GM19328 (cell line): Measurements from ENCODE around the gene SLC66A1.

ENCODE experiments used
- ATAC-seq: cut with Tn5 transposase; IDR thresholded peaks from one replicate; pipeline ENCODE4 v1.9.1; 2021; ENCODE audit warnings: mild to moderate bottlenecking, moderate library complexity; ENCODE audit not compliant: unreplicated experiment

Gene SLC66A1

DNA sequence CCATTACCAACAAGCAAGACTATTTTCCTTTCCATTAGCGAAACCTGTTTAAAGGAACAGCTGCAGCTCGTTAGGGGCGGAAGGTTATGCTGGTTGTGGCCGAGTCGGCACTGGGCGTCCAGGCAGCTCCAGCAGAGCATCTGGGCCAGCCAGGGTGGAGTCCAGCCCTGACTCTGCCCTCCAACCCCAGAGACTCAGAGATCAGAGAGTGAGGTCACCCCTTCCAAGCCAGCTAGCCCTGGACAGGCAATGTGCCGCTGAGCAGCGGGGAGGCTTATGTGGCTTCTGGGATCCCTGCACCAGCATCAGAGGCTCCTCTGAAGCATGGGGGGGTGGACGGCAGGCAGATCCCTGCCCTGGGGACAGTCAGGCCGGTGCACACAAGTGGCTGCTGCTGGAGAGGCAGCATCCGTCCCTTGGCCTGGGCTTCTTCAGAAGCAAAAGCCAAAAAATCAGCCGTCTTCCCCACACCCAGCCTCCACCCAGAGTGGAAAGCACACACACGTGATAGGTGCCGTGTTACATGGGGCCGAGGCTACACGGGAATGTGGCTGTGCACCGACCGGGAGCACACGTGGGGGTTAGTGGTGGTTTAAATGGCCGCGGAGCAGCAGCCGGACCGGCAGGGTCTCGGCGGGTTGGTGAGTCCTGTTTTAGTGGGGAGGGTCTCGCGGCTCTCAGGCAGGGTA, 30.1 kb downstream of the SLC66A1 start:
- ATAC-seq = no peak

DNA sequence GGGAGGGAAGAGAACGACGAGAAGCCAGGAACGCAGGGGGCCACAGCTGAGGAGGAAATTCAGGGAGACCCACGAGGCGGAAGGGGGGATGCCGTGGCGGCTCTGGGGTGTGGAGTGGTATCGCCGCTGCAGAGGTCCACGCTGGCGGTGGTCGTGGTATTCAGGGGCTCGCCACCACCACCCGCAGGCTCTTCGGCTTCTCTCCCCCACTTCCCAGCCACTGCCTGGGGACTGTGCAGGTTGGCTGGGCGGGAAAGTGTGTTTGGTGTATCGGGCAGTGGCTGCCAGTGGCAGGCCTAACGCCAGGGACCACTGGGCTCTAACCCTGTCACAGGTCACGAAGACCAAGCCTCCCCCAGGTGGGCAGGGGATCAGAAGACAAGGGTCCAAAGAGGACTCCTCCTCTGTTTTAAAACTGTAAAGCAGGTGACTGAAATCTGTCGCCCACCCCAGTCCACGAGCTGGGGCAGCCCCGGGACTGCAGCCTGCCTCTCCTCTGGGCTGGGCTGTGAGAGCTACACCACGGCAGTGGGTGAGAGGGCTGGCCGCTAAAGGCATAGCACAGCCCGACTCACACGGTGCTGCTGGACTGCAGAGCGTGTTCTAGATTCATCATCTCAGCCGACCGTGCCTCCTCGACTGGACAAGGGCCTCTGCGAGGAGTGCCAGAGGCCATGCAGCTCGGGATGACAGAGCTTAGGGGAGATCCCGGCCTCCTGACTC, 30.9 kb downstream of the SLC66A1 start:
- ATAC-seq = no peak

DNA sequence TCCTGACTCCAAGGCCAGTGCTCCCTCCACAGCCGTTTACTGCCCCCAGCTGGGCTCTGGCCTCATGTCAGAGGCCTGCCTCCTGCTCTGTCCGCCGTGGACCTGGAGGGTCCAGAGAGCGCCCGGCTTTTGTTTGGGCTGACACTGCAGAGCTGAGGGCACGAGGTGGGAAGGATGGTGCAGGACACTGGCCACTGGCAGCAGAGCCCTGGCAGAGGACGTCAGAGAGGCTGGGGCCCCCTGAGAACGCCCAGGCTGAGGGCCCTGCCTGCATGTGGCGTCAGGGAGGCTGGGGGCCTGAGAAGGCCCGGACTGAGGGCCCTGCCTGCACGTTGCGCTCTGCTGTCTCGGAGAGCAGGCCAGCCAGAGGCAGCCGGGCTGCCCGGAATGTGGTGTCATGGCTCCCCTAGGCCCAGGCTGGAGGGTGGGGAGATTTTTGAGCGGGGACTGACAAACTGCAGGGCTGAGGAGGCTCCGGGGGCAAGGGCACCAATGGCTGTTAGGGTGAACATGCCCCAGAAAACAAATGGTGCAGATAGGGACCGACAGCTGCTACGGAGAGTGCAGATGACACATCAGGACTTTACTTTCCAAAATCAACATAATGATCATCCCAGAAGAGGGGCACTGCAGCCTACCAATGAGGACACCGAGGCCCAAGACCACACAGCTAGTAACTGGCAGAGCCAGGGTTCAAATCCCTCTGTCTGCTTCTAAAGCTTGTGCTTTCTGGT, 31.7 kb downstream of the SLC66A1 start:
- no peak for ATAC-seq

GRCh38 chr1:19344372-19344810, 32.3 kb downstream of the SLC66A1 start:
- ATAC-seq = no peak

GRCh38 chr1:19344831-19345230, 32.7 kb downstream of the SLC66A1 start:
- ATAC-seq = no peak

GRCh38 chr1:19345391-19345790, 33.3 kb downstream of the SLC66A1 start:
- no peak for ATAC-seq

- no peak for ATAC-seq
Observed at GRCh38 chr1:19346026-19346425, 33.9 kb downstream of the SLC66A1 start.

- ATAC-seq = no peak
Observed at GRCh38 chr1:19347533-19348172, 35.5 kb downstream of the SLC66A1 start.

GRCh38 chr1:19348441-19349198, 36.5 kb downstream of the SLC66A1 start:
- ATAC-seq = no peak

- no peak for ATAC-seq
Observed at GRCh38 chr1:19349999-19350398, 37.9 kb downstream of the SLC66A1 start.

DNA sequence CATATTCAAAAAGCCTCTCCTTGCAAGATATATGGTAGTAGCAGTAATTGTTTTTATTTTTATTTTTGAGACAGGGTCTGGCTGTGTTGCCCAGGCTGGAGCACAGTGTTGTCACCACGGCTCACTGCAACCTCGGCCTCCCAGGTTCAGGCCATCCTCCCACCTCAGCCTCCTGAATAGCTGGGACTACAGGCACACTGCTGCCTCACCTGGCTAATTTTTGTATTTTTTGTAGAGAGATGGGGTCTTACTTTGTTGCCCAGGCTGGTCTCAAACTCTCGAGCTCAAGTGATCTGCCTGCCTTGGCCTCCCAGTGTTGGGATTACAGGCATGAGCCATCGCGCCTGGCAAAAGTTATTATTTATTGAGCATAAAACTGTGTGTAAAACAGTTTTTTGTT, 38.4 kb downstream of the SLC66A1 start:
- no peak for ATAC-seq

DNA sequence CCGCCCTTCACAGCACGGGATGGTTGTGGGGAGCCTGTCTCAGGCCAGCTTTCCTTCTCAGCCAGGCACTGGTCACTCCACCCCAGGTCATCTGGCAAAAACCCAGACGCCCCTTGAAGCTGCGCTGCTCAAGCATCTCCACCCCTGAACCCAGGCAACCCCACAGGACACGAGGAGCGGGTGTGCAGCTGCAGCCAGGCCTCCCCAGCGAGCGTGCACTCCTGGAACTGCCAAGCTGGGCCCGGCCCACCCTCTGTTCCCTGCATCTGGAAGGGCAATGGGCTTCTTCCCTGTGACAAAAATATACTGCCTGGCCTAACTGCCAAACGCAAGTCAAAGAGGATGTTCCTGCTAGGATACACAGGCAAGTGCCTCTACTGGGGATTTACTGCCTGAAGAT, 39.7 kb downstream of the SLC66A1 start:
- no peak for ATAC-seq

DNA sequence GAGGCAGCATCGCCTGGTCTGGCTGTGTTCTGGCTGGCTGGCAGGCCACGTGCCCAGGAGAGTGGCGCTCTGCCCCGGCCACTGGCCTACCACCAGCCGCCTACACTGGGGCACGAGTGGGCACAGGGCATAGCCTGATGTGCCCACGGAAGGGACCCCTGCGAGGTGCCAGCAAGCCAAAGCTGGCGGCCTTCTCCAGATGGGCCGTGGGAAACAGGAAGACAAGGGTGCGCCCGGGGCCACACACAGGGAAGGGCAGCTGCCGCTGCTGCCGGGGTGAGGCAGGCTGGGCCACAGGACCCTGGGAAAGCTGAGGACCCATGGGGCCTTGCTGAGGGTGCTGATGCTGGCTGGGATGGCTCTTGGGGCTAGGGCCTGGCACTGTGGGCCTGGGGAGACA, 40.7 kb downstream of the SLC66A1 start:
- ATAC-seq = no peak

- no peak for ATAC-seq
Observed at GRCh38 chr1:19353596-19353995, 41.5 kb downstream of the SLC66A1 start.

DNA sequence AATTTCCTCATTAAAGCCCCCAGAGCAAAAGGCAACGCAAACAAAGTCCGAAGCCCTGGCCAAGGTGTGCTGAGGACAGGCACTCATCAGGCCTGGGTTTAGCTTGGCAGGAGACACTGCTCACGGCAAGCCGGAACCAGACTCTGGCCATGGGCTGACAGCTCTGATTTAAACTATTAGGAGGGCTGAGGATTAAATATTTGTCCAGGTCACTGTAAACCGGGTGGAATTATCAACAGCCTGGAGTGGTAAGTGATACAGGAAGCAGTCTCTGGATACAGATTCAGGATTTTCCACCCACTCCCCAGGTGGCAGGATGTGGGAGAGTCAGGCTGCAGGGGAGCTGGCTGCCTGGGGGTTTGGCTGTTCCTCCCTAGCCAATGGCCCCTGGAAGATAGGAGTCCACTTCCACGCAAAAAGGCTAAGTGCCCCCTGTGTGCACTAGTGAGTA, 42.4 kb downstream of the SLC66A1 start:
- ATAC-seq = no peak

DNA sequence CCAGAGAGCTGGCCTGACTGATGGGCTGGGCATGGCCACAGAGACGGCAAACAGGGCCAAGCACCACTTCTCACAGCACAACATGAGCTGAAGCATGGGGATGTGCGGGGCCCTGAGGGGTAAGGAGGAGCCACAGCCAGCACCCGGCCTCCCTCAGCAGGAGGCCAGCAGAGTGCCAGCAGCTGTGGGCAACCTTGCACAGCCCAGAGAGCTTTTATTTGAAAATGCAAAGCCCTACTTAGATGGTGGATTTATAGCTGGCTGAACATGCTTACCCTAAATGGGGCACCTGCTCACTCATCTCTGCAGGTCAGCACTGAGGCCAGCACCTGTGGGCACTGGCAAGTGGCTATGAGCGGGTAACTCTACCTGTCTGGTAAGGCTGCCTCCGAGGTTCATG, 44.1 kb downstream of the SLC66A1 start:
- no peak for ATAC-seq

GRCh38 chr1:19357299-19357986, 45.3 kb downstream of the SLC66A1 start:
- no peak for ATAC-seq

GRCh38 chr1:19358710-19359109, 46.6 kb downstream of the SLC66A1 start:
- ATAC-seq = no peak

DNA sequence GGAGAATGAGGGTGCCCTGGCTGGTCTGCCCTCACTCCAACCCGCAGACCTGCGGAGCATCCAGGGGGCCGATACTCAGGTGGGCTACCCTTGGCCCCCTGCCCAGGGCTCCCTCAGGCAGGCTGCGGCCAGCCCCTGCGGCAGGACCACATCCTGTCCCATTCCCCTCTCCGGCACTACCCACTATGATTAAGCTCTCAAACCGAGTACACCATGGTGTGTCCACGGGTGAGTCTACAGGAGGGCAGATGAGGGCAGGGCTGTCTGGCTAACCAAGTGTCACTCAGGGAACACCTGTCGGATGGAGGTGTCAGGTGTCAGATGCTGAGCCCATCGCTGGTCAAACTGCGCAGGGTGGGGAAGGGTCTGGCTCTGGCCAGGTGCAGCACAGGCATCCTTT, 47.2 kb downstream of the SLC66A1 start:
- ATAC-seq = no peak

GRCh38 chr1:19360016-19360415, 47.9 kb downstream of the SLC66A1 start:
- ATAC-seq = no peak
